Rectal smooth muscle tissue (tissue), 1 donor: ENCODE data around the gene PLA2G4E.

Experiments used
- H3K27ac ChIP-seq: one replicate; pipeline ENCODE4 v1.7.0; 2013; ENCODE audit warnings: low read depth, low read length, inconsistent platforms
- H3K27me3 ChIP-seq: one replicate; pipeline ENCODE4 v1.7.0; 2013; ENCODE audit warnings: low read length; ENCODE audit not compliant: control insufficient read depth, insufficient read depth
- H3K36me3 ChIP-seq: one replicate; pipeline ENCODE4 v1.7.0; 2013; ENCODE audit warnings: low read length; ENCODE audit not compliant: control insufficient read depth, insufficient read depth
- H3K4me1 ChIP-seq: one replicate; pipeline ENCODE4 v1.7.0; 2013; ENCODE audit warnings: low read length; ENCODE audit not compliant: control insufficient read depth, insufficient read depth
- H3K4me3 ChIP-seq: one replicate; pipeline ENCODE4 v1.7.0; 2013; ENCODE audit warnings: low read length
- H3K9ac ChIP-seq: one replicate; pipeline ENCODE4 v1.7.0; 2013; ENCODE audit warnings: low read length

Gene PLA2G4E

GRCh38 chr15:42020713-42021273 lies at the start of gene PLA2G4E:
PLA2G4E (minus strand) TSS chr15:42021042; CDS start chr15:42021030, 12 bp downstream.
- Histone ChIP-seq H3K36me3 (no peaks in the 10 kb centered on the region), H3K27me3 (no peaks in the 10 kb centered on the region), H3K4me3 (no peak within 1 kb of the TSS), H3K4me1 (no peaks in the 10 kb centered on the region), H3K27ac (no peak within 1 kb of the TSS), H3K9ac (no peak within 1 kb of the TSS)

GRCh38 chr15:42070279-42070975 lies 49.6 kb upstream of the PLA2G4E start:
- Histone ChIP-seq H3K27me3 (no peaks in the 10 kb centered on the region), H3K27ac (no peak overlapping the region), H3K4me1 (no peaks in the 10 kb centered on the region), H3K4me3 (no peak overlapping the region), H3K36me3 (no peaks in the 10 kb centered on the region), H3K9ac (no peak overlapping the region)

GRCh38 chr15:42069496-42070278 lies 48.8 kb upstream of the PLA2G4E start:
- H3K4me3 ChIP-seq = no peak overlapping the region
- no peaks in the 10 kb centered on the region for H3K36me3 ChIP-seq
- no peaks in the 10 kb centered on the region for H3K27me3 ChIP-seq
- no peak overlapping the region for H3K27ac ChIP-seq
- H3K9ac ChIP-seq = no peak overlapping the region
- no peaks in the 10 kb centered on the region for H3K4me1 ChIP-seq

- no peaks in the 10 kb centered on the region for H3K4me1 ChIP-seq
- H3K36me3 ChIP-seq = no peaks in the 10 kb centered on the region
- no peak overlapping the region for H3K9ac ChIP-seq
- H3K27ac ChIP-seq = no peak overlapping the region
- no peak overlapping the region for H3K4me3 ChIP-seq
- H3K27me3 ChIP-seq = no peaks in the 10 kb centered on the region
Measured at GRCh38 chr15:42069025-42069424, 48.2 kb upstream of the PLA2G4E start.

GRCh38 chr15:42068601-42069000 lies 47.8 kb upstream of the PLA2G4E start:
- no peak overlapping the region for H3K27ac ChIP-seq

GRCh38 chr15:42066764-42067415 lies 46.0 kb upstream of the PLA2G4E start:
- Histone ChIP-seq H3K4me1 (no peaks in the 10 kb centered on the region), H3K27me3 (no peaks in the 10 kb centered on the region), H3K27ac (no peak overlapping the region), H3K36me3 (no peaks in the 10 kb centered on the region), H3K4me3 (no peak overlapping the region), H3K9ac (no peak overlapping the region)

More at GRCh38 chr15:42068601-42069000, 47.8 kb upstream of the PLA2G4E start:
- Histone ChIP-seq H3K9ac (no peak overlapping the region), H3K4me3 (no peak overlapping the region), H3K36me3 (no peaks in the 10 kb centered on the region), H3K4me1 (no peaks in the 10 kb centered on the region), H3K27me3 (no peaks in the 10 kb centered on the region)

GRCh38 chr15:42065468-42065867 lies 44.6 kb upstream of the PLA2G4E start:
- no peak overlapping the region for H3K9ac ChIP-seq
- no peaks in the 10 kb centered on the region for H3K36me3 ChIP-seq
- H3K4me3 ChIP-seq = no peak overlapping the region
- no peaks in the 10 kb centered on the region for H3K27me3 ChIP-seq
- no peak overlapping the region for H3K27ac ChIP-seq
- H3K4me1 ChIP-seq = no peaks in the 10 kb centered on the region

GRCh38 chr15:42065033-42065432 lies 44.2 kb upstream of the PLA2G4E start:
- Histone ChIP-seq H3K9ac (no peak overlapping the region), H3K27ac (no peak overlapping the region), H3K4me3 (no peak overlapping the region), H3K36me3 (no peaks in the 10 kb centered on the region), H3K4me1 (no peaks in the 10 kb centered on the region), H3K27me3 (no peaks in the 10 kb centered on the region)

- H3K36me3 ChIP-seq = no peaks in the 10 kb centered on the region
- no peak overlapping the region for H3K27ac ChIP-seq
- no peaks in the 10 kb centered on the region for H3K27me3 ChIP-seq
- no peaks in the 10 kb centered on the region for H3K4me1 ChIP-seq
- no peak overlapping the region for H3K9ac ChIP-seq
- no peak overlapping the region for H3K4me3 ChIP-seq
Measured at GRCh38 chr15:42064271-42064670, 43.4 kb upstream of the PLA2G4E start.

GRCh38 chr15:42063122-42063848 lies 42.4 kb upstream of the PLA2G4E start:
- Histone ChIP-seq H3K27me3 (no peaks in the 10 kb centered on the region), H3K36me3 (no peaks in the 10 kb centered on the region), H3K27ac (no peak overlapping the region), H3K9ac (no peak overlapping the region), H3K4me3 (no peak overlapping the region), H3K4me1 (no peaks in the 10 kb centered on the region)

- H3K9ac ChIP-seq = no peak overlapping the region
- H3K36me3 ChIP-seq = no peaks in the 10 kb centered on the region
- H3K27me3 ChIP-seq = no peaks in the 10 kb centered on the region
- peaks cover under 1% of the 10 kb centered on the region for H3K4me1 ChIP-seq
- no peak overlapping the region for H3K27ac ChIP-seq
- H3K4me3 ChIP-seq = no peak overlapping the region
Measured at GRCh38 chr15:42062284-42062806, 41.5 kb upstream of the PLA2G4E start.
